GM06990 (cell line): ENCODE data around the gene SHFL.

Experiments used
- DNase-seq: peaks from one replicate; pipeline ENCODE4 v3.0.0-alpha.2; 2011; ENCODE audit not compliant: insufficient read length; ENCODE audit errors: extremely low read depth
- H3K27me3 ChIP-seq: replicated peaks from 2 replicates; pipeline ENCODE4 v1.6.0; 2011; ENCODE audit warnings: low read length; ENCODE audit not compliant: control insufficient read depth, insufficient read depth
- H3K36me3 ChIP-seq: 2 replicates; pipeline ENCODE4 v1.5.1; 2011; ENCODE audit warnings: low read length; ENCODE audit not compliant: control insufficient read depth, insufficient read depth
- H3K4me3 ChIP-seq: replicated peaks from 2 replicates; pipeline ENCODE4 v1.5.1; 2011; ENCODE audit warnings: low read depth, mild to moderate bottlenecking, control low read depth, low read length
- TF ChIP-seq, protein P1 (sequence below): IDR thresholded peaks from 2 replicates; pipeline ENCODE4 v1.5.1; 2011; ENCODE audit warnings: low read length, control low read depth, mild to moderate bottlenecking, inconsistent platforms; ENCODE audit not compliant: insufficient read depth, poor library complexity, severe bottlenecking

The SHFL gene

DNA sequence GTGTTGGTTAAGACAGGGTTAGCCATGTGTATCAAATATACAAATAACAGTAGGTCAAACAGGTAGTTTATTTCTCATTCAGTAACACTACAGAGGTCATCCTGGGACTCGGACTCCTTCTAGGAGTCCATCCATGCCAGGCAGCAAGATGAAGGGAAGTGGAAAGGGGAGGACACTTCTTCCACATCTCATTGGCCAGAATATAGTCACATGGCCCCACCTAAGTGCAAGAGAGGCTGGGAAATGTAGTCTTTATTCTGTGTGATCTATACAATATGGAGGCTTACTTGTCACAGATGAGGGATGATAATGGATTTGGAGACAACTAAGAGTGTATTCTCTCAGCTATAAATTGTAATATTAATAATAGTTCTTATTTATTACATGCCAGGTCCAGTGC is 41.7 kb upstream of the SHFL start:
- Histone ChIP-seq H3K27me3 (no peaks in the 10 kb centered on the region), H3K4me3 (no peak overlapping the region), H3K36me3 (no peaks in the 10 kb centered on the region)
- TF ChIP-seq, protein P1, sequence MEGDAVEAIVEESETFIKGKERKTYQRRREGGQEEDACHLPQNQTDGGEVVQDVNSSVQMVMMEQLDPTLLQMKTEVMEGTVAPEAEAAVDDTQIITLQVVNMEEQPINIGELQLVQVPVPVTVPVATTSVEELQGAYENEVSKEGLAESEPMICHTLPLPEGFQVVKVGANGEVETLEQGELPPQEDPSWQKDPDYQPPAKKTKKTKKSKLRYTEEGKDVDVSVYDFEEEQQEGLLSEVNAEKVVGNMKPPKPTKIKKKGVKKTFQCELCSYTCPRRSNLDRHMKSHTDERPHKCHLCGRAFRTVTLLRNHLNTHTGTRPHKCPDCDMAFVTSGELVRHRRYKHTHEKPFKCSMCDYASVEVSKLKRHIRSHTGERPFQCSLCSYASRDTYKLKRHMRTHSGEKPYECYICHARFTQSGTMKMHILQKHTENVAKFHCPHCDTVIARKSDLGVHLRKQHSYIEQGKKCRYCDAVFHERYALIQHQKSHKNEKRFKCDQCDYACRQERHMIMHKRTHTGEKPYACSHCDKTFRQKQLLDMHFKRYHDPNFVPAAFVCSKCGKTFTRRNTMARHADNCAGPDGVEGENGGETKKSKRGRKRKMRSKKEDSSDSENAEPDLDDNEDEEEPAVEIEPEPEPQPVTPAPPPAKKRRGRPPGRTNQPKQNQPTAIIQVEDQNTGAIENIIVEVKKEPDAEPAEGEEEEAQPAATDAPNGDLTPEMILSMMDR: no peak
- no peak for DNase-seq

DNA sequence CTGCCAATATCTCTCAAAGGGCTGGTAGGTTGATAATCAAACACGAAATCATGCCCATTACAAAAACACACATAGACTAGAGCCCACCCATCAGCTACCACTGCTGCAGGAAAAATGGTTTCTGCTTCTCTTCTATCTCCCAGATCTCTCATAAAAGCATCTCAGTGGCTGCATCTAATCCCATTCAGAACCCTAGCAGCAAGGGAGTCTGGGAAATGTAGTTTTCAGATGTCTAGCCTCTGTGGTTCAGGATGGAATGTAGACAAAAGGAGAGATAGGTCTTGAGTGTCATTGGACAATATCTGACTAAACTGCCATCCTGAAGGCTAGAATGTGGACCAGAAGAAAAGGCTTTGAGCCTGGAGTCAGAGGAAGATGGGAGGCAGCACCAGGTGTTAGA is 40.7 kb upstream of the SHFL start:
- TF ChIP-seq, protein P1: no peak
- Histone ChIP-seq H3K27me3 (no peaks in the 10 kb centered on the region), H3K4me3 (no peak overlapping the region), H3K36me3 (no peaks in the 10 kb centered on the region)
- no peak for DNase-seq

DNA sequence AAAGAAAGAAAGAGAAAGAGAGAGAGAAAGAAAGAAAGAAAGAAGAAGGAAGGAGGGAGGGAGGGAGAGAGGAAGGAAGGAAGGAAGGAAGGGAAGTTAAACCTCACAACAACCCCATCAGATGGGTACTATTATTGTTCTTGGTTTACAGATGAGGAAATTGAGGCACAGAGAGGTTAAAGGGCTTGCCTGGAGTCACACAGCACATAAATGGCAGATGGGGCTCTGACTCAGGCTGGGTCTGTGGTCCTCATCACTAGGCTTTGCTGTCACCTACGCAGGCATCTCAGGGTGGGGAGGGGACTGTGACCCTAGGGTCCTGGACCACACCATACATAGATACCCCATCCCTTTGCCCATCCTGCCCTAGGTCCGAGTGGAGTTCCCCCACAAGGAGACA is 36.5 kb upstream of the SHFL start:
- DNase-seq: no peak
- Histone ChIP-seq H3K4me3 (no peak overlapping the region), H3K27me3 (no peaks in the 10 kb centered on the region), H3K36me3 (no peaks in the 10 kb centered on the region)
- TF ChIP-seq, protein P1: no peak

DNA sequence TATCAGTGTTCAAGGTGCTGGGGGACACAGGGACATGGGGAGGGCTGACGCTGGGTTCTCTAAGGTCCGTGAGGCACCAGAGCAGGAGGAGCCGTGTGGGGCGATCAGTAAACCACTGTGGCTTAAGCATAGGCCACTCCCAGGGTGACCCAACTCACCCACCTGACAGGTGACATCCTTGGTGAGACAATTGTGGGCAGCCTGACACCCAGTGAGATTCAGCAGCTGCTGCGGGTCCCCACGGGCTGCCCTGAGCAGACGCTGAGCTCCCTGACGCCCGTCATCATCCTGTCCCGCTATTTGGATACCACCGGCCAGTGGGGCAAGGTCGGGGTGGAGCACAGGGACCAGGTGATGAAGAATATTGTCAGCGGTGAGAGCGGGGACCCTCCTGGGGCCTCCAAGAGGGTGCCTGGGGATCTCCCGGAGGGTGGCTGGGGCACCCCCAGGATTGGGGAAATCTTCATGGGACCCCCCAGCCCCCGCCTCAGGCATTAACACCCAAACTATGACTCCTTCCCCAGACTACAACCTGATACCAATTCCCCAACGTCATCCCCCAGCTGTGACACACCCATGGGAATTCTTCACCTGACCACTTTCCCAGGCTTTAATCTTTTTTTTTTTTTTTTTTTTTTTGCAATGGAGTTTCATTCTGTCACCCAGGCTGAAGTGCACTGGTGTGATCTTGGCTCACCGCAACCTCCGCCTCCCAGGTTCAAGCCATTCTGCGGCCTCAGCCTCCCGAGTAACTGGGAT is 33.3 kb upstream of the SHFL start:
- DNase-seq: no peak
- TF ChIP-seq, protein P1: no peak
- no peak overlapping the region for H3K4me3 ChIP-seq
- H3K27me3 ChIP-seq: no peaks in the 10 kb centered on the region
- no peaks in the 10 kb centered on the region for H3K36me3 ChIP-seq

DNA sequence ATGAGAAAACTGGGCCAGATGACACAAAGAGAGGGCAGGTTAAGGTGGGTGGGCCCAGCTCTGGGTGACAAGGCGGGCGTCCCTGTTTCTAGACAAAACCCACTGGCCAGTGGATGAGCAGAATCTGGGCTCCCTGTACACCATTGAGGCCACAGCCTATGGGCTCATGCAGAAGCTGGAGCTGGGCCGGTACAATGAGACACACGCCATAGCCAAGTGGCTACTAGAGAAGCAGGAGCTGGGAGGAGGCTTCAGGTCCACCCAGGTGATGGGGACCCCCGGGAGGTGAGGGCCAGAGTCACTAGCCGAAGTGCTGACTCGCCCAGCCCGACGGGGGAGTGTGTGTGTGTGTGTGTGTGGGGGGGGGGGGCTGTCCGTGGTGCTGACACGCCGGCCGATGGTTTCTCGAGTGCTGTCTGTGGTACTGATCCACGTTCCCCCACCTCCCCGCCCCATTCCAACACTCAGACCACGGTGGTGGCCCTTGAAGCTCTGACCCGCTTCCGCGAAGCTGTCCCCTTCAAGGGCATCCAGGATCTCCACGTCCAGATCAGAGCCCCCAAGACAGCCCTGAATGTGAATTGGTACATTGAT is 24.3 kb upstream of the SHFL start:
- DNase-seq: no peak
- Histone ChIP-seq H3K27me3 (no peaks in the 10 kb centered on the region), H3K4me3 (no peak overlapping the region), H3K36me3 (no peaks in the 10 kb centered on the region)
- TF ChIP-seq, protein P1: no peak
